IPS-NIHi7 (cell line): Measurements from ENCODE around the gene TP63.

ENCODE experiments used
- DNase-seq: peaks from one replicate; pipeline ENCODE4 v3.0.0; 2012; ENCODE audit warnings: mixed read lengths; ENCODE audit errors: extremely low spot score

TP63 gene

DNA sequence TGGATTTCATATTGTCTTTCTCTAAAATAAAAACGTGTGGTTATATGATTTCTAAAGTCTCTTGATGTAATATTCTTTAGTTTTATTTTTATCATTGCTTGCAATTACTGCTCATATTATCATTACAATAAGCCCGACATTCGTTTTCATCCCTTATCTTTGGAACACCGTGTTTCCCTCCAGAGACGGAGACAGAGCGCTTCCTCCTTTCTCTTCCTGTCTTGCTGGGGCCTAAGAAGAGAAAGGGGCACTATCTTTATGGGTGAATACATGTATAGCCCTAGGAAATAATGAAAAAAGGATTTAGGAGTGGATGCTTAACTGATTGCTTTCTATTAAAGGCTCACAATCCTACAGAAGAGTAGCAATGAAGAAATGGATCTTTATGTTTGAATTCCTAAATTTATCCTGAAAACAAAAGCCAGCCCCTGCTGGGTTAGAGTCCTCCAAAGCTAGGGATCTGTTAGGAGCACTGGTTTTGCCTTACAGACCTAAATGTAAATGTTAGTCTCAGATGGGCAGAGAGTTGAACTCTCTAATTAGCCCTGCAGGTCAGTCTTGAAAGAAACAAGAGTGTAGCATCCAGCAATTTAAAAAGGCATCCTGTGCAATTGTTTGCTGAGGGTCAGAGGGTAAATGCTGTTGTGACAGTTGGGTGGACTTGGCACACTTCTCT lies 145.1 kb downstream of the TP63 start:
- peak; percentile 17 for DNase-seq

DNA sequence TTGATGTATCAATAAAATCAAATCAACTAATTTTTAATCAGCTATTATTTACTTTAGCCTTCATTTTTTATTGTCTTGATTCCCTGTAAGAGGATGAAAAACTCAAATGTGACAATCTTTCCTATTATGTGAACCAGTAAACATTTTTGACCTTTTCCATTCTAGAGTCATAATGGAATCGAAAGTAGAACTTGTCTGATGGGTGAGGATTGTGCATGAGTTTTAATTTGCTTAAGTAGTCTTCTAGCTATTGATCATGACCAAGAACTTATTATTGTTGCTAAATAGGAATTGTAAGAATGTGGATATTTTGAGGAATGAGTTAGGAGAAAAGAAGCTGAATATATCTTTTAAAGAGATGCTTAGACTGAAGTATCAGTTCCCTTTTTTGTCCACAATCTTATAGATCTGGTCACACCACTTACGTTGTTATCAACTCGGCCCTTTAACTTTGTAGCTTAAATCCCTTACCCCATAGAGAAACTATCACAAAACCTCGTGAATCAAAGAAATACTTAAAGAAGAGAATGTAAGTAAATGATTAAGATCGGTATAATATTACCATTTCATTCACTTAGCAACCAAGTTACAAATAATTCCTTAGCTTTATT lies 147.3 kb downstream of the TP63 start:
- DNase-seq = no peak

GRCh38 chr3:189779166-189779565 lies 148.0 kb downstream of the TP63 start:
- no peak for DNase-seq

DNA sequence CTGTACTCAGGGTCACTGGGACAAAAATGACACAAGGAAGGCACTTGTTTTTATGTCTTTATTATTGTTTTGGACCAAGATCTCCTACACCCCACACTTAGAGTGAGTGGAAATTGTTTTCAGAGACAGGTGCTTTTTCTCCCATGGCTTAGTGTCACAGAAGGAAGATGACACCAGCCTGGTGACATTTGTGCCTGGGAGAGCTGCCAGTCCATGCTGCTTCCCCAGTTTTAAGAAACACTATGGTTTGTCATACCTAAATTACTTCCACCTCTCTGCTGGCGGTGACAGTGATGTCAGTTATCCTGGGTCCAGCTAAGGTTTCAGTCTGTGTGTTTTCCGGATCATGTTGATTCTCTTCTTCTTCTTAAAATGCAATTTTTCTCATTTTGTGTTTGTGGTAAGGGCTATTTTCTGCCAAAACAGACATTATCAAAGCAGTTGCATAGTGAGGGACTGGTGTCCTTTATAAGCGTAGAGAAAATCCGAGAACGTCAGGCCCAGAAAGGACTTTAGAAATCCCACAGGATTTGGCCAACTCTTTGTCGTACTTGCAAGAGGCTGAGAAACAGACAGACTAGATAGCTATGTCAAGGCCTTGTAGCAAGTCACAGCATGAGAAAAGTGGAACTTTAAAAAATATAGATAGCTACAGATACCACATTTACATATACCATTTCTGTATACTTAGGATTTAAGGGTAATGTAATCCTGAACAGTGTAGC lies 149.5 kb downstream of the TP63 start:
- no peak for DNase-seq

DNA sequence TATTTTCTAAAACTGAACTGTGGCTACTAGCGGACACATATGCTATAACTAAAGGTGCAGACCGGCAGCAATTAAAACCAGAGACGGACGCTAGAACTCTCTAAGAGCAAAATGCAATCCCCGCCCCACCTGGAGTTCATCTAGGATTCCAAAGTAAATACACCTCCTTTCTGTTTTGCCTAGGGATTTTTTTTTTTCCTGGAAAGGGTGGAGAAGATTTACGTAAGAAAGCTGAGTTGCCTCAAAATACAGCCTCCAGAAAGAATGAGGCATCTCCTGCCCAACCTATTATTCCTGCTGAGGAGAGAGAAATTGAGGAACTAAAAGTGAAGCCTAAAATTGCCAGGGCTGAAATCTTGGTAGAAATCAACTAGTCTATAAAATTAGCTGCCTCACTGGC lies 150.2 kb downstream of the TP63 start:
- no peak for DNase-seq

DNA sequence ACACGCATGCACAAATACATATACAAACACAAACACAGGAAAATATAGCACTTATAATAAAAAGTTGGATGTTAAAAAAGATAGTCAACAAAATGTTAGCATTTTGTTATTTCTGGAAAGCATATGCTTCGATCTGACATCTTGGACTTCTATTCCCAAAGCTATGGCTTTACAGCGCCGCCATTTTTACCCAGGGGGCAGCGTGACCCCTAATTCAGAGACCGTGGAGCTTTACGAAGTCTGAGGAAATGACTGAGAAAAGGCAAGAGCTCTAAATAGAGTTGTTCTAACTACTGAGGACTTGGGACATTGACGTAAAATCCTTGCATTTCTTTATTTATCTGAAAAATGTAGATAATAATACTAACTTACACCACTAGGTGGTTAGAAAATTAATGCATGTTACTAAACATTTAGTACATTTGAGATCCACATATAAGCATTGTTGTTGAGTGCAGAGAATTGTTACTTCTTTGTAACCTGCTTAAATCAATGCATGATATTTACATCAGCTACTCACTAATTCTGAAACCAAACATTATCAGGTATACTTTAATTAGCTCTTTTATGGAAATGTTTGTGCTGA lies 155.4 kb downstream of the TP63 start:
- DNase-seq = no peak

DNA sequence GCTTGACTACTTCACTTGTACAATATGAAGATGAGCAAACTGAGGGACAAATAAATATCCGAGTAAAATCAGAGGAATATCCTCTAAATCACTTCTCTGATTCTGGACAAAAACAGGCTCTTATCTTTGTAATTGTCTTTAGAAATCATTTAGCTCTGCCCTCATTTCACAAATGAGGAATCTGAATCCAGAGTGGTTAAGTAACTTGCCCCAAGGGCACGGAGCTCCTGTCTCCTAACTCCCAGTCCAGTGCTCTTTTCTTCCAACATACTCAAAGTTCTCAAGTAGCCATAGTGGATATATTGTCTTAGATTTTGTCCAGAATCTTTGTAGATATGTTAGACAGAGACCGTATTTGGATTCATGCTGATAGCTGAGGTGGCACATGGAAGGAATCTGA lies 156.0 kb downstream of the TP63 start:
- no peak for DNase-seq

DNA sequence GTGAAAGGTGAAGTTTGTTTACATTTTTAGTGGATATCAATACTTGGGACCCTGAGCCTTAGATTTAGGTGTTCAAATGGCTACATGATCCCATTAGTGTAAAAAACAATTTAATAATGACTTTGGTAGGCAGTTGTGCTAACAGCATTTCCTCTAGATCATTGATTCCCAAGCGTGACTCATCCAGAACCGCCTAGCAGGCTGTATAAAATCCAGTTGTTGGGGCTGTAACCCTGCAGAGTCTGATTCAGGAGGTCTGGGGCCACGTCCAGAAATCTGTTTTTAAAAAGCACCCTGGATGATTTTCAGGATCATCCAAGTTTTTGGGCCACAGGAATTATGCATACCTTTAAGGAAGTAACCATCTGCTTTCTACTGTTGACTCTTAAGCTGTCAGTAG lies 156.4 kb downstream of the TP63 start:
- DNase-seq = no peak

DNA sequence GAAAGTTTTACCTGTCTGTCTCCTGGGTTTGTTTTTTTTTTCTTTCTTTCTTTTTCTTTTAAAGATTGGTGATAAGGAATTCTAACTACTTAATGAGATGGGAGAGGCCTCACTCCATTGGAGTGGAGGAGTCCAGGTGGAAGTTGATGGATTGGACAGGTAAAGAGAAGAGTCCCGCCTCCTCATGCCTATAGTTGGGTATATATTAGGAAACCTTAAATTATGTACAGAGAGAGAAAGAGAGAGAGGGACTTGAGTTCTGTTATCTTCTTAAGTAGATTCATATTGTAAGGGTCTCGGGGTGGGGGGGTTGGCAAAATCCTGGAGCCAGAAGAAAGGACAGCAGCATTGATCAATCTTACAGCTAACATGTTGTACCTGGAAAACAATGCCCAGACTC lies 158.2 kb downstream of the TP63 start:
- DNase-seq = no peak

DNA sequence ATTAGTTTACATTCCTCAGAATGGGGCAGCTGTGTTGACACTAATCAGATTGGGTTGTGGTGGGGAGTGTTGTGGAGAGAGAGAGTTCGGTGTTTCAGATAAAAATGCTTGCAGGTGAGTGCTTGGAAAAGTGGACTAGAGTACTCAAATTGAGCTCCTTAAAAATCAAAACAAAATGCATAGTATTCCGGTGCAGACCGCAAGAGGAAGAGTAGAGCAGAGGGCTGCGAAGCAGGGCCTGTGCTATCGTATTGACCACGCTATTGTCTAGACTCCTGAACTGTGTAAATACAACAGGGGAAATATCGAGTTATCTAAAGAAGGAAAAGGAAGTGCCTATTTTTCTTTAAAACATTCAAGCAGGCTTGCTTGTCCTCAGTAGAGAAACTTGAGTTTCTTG lies 159.5 kb downstream of the TP63 start:
- DNase-seq = no peak

GRCh38 chr3:189792046-189792929 lies 161.1 kb downstream of the TP63 start:
- no peak for DNase-seq

- no peak for DNase-seq
These were observed 163.3 kb downstream of the TP63 start for GRCh38 chr3:189794518-189794917.

GRCh38 chr3:189797103-189797750 lies 166.0 kb downstream of the TP63 start:
- DNase-seq = no peak

DNA sequence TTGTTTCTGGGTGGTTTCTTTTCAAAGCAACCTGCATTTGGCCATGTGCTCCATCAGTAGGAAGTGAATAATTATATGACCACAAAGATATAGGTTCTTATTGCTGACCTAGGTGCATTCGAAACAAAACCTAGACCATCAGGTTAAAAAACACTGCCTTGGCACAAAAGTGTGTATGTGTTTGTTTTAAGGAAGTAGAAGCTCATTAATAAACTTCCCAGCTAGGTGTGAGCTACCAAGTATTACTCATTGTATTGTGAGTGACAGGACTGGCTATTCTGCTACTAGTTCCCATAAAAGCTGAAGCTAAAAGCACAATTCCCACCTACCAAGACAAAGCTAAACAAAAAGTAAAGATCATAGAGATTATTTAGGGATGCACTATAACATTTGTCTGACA lies 168.2 kb downstream of the TP63 start:
- no peak for DNase-seq

- DNase-seq = no peak
These were observed 169.2 kb downstream of the TP63 start for GRCh38 chr3:189800436-189800835.

DNA sequence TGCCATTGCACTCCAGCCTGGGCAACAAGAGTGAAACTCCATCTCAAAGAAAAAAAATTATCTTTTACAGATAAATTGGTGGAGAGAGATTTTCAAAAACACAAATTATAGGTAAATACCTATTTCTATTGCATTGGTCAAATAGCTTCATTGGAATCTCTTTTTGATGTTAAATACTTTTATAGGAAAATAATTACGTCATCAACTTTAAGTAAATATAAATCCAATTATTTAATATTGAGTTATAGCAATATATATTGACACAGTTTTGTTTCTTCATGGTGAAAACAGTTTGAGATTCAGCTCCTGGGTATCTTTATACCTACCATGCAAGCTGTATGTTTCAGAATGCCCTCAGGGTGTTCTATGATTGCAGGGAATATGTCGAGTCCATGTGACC lies 172.1 kb downstream of the TP63 start:
- no peak for DNase-seq

DNA sequence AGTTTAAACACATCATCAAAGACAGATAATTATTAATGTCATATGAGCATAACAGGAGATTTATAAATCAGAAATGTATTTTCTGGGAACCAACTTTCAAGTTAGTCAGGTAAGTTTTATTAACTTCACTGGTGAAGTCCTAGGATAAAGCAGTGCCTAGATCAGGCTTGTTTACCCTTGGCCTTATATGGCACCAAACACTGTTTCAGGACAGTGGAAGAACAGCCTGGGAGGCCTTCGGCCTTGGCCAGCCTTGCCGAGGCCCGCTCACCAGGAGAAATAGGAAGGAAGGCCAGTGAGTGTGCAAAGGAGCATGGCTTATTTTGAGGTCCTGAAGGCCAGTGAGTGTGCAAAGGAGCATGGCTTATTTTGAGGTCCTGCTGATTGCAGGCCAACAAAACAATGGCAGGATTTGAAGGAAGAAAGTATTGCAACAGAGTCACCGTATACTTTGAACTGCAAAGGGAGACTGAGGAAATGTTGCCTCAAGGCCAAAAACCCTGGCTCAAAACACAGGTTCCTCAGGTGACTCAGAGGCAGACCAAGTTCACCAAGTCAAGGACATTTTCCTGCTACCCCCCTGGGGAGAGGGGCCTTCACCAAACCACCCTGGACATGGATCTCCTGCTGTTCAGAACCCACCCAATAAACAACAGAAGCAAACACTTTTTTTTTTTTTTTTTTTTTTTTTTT lies 174.3 kb downstream of the TP63 start:
- no peak for DNase-seq

DNA sequence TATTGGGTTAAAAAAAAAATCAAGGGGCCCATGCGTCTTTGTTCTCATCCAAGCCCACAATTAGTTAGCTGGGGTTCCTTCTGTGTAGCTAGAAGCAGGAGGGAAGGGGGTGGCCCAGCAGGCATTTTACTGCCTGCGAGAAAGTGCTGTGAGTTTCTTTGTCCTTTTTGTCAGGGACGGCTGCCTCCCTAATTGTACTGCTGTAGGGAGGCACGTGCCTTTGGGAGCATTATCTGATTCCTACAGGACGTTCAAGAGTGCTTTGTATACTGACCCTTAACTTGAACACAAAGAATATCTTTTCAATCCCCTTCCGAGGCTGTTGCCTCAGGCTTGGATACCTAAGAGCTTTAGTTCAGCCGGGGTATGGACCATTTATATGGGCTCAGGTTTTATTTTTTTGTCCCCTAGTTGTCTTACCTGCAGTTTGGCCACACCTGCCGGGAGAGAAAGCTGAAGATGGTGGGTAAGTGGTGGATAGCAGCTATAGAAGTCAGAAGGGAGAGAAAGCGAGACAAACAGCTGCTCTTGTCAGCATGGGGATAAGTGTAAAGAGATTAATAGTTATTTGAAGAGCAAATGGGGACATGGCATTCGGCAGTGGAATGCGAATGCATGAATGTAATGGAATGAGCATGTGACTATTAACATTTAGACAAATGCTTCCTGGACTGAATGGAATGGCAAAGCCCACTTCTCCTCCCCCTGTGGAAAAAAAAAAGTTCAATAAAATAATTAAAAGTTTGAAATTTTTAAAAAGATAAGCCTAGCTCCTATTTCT lies 175.2 kb downstream of the TP63 start:
- DNase-seq = peak; percentile 55

- DNase-seq = no peak
These were observed 177.2 kb downstream of the TP63 start for GRCh38 chr3:189808246-189809007.
